ENCODE measurements around the gene SLC11A2. TPM values are rescaled to one million over a fixed set of nuclear protein-coding genes. Genes with fewer than 3 reads are reported as not detected.
A peak's percentile ranks its signal among the peaks of the same experiment; 100 is the strongest.

The SLC11A2 gene
- polyA plus RNA-seq (2012; ENCODE audit: insufficient read depth, insufficient read length): 24.6 TPM

- peak; percentile 93 for DNase-seq (ENCODE audit: low read depth, low spot score)
- peak within 1 kb of the TSS; percentile 82 for H3K4me3 ChIP-seq (ENCODE audit: low read length)
These were observed at the start of gene SLC11A2 for GRCh38 chr12:51025836-51026638. TSS of gene SLC11A2 (minus strand) at chr12:51026384. CDS start at chr12:51010728, 15,656 bp downstream.

DNA sequence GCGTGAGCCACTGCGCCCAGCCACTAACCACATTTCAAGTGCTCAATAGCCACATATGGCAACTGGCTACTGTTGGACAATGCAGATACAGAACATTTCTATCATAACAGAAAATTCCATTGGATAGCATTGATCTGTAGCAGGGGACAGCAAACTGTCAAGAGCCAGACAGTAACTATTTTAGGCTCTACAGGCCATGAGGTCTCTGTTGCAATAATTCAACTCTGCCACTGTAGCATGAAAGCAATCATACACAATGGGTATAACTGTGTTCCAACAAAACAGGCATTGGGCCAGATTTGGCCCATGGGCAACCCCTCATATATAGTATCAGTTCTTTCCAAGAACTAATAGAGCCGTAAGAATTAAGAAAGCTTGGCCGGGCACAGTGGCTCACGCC lies 49.2 kb upstream of the SLC11A2 start:
- no peak overlapping the region for H3K4me3 ChIP-seq (ENCODE audit: low read length)
- DNase-seq (ENCODE audit: low read depth, low spot score): no peak

DNA sequence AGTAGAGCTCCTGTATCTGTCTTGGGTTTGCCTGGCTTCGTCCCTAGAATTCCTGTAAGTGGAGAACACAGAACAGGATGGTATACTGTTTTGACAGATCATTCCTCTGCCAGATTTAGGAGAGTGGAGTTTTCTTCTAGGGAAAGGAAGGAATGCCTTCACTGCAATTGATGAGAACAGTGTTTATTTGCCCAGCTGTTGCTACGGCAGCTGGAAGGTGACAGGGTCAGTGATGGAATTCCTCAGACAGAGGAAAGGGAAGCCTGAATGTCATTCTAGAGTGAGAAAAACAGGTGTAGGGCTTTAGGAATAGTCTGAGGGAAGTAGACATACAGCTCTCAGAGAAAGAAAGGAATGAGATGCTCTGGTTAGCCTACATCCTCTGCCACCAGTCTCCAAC lies 45.5 kb upstream of the SLC11A2 start:
- DNase-seq (ENCODE audit: low read depth, low spot score): no peak
- H3K4me3 ChIP-seq (ENCODE audit: low read length): no peak overlapping the region

- H3K4me3 ChIP-seq (ENCODE audit: low read length): no peak overlapping the region
- peak; percentile 51 for DNase-seq (ENCODE audit: low read depth, low spot score)
These were observed 43.8 kb upstream of the SLC11A2 start for GRCh38 chr12:51070004-51070403.

DNA sequence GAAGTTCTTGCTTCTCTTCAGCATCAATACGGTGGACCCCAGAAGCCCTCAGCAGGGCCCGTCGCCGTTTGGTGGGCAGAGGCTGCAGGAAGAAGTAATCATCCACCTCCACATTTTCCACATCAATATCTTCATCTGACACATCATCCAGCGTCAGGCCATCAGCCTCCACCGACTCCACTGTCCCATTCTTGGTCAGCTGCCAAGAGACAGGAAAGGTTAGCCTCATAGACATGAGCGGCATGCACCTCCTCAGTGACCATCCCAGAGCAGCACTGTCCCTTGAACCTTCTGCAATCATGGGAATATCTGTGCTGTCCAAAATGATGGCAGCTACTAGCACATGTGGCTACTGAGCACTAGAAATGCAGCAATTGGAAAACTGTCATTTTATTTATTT lies 41.6 kb upstream of the SLC11A2 start:
- no peak for DNase-seq (ENCODE audit: low read depth, low spot score)
- no peak overlapping the region for H3K4me3 ChIP-seq (ENCODE audit: low read length)

GRCh38 chr12:51067229-51067628 lies 41.0 kb upstream of the SLC11A2 start:
- H3K4me3 ChIP-seq (ENCODE audit: low read length): no peak overlapping the region
- DNase-seq (ENCODE audit: low read depth, low spot score): no peak

DNA sequence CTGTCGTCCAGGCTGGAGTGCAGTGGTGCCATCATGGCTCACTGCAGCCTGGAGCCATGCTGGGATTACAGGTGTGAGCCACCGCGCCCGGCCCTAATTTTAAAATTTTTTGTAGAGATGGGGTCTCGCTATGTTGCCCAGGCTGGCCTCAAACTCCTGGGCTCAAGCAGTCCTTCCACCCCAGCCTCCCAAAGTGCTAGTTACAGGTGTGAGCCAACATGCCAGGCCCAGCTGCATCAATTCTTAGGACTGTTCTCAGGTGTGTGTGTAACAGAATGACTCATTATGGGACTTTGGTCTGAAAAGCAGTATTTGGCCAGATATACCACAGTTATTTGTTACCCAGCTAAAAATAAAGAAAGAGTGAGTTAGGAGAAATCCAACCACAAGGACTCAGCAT lies 39.3 kb upstream of the SLC11A2 start:
- DNase-seq (ENCODE audit: low read depth, low spot score): no peak
- H3K4me3 ChIP-seq (ENCODE audit: low read length): no peak overlapping the region

DNA sequence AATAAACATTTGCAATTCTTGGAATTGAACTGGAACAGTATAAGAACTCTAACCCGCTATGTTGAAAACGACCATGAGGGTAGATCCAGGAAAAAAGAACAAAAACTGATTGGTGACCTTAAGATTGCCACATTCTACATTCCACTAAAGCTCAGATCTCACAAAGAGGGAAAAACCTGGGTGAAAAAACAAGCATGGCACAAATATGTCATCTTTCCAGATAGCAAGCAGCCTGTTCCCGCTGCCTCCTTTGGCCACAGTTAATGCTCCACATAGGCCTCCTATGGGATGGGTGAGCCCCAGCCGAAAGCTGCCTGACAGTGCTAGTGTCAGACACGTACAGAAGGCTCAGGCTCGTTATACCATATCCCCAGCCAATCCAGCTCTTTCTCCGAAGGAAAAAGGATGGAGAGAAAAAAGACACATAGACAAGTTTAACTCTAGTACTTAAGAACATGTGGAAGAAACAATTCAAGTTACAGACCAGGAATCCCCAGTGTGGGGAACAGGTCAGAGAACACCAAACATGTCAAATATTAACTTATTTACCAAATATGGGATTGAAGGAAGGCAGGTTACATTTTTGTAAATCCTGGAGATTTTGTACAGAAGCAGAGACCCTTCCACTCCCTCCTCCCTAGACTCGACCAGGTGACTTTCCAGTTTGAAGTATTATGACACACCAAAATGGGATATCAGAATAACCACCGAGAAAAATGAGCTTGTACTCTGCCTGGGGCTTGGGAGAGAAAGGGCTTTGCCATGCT lies 36.6 kb upstream of the SLC11A2 start:
- DNase-seq (ENCODE audit: low read depth, low spot score): no peak
- H3K4me3 ChIP-seq (ENCODE audit: low read length): no peak overlapping the region

GRCh38 chr12:51059086-51059485 lies 32.9 kb upstream of the SLC11A2 start:
- H3K4me3 ChIP-seq (ENCODE audit: low read length): no peak overlapping the region
- no peak for DNase-seq (ENCODE audit: low read depth, low spot score)

GRCh38 chr12:51056242-51056641 lies 30.1 kb upstream of the SLC11A2 start:
- DNase-seq (ENCODE audit: low read depth, low spot score): no peak
- no peak overlapping the region for H3K4me3 ChIP-seq (ENCODE audit: low read length)

GRCh38 chr12:51055060-51055459 lies 28.9 kb upstream of the SLC11A2 start:
- no peak for DNase-seq (ENCODE audit: low read depth, low spot score)
- H3K4me3 ChIP-seq (ENCODE audit: low read length): no peak overlapping the region

- no peak overlapping the region for H3K4me3 ChIP-seq (ENCODE audit: low read length)
- no peak for DNase-seq (ENCODE audit: low read depth, low spot score)
These were observed 25.6 kb upstream of the SLC11A2 start for GRCh38 chr12:51051787-51052186.

DNA sequence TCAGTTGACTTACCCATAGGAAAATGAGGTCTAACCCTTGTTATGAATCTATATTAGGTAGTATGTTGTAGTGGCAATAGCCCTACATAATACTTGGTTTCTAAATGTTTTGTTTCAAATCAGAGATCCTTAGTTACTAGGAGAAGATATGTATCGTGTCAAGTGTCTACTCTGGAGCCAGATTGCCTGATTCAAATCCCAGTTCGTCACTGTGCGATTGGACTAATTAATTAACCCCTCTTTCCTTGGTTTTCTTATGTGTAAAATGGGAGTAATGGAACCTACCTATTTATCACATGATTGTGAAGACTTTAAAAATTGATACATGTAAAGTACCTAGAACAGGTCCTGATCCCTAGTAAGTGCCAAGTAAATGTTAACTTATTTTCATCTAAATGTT lies 23.3 kb upstream of the SLC11A2 start:
- no peak for DNase-seq (ENCODE audit: low read depth, low spot score)
- H3K4me3 ChIP-seq (ENCODE audit: low read length): peak overlapping the region; percentile 90

GRCh38 chr12:51048661-51049251 lies 22.6 kb upstream of the SLC11A2 start:
- H3K4me3 ChIP-seq (ENCODE audit: low read length): peak overlapping the region; percentile 90
- DNase-seq (ENCODE audit: low read depth, low spot score): peak; percentile 41

- peak within 1 kb of the TSS; percentile 90 for H3K4me3 ChIP-seq (ENCODE audit: low read length)
These were observed 21.7 kb upstream of the SLC11A2 start, which contains the start of gene LETMD1 for GRCh38 chr12:51047655-51048540. TSS of gene LETMD1 (plus strand) at chr12:51048327. CDS start at chr12:51048357, 30 bp downstream.

DNA sequence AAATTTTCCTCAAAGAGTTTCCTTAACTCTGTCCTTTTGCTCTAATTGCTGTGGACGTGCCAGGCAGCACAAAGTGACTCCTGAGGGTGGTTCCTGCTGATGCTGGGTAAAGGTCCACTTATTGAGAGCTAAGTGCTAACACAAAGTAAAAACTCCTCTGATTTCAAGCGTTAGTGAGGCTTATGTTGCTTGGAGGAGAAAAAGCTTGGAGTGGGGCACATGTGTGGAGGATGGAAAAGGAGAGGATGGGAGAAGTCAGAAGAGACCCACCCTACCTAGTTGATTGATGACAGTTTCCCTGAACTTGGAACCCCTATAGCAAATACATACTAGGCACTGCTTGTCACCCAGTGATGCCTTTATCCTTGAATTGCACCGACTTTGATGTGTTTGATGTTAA lies 10.1 kb upstream of the SLC11A2 start:
- no peak for DNase-seq (ENCODE audit: low read depth, low spot score)
- H3K4me3 ChIP-seq (ENCODE audit: low read length): no peak overlapping the region

More at GRCh38 chr12:51047655-51048540, 21.7 kb upstream of the SLC11A2 start, which contains the start of gene LETMD1:
- peak; percentile 99 for DNase-seq (ENCODE audit: low read depth, low spot score)

GRCh38 chr12:51033457-51034089 lies 7.4 kb upstream of the SLC11A2 start:
- DNase-seq (ENCODE audit: low read depth, low spot score): no peak

GRCh38 chr12:51033048-51033447 lies 6.9 kb upstream of the SLC11A2 start:
- H3K4me3 ChIP-seq (ENCODE audit: low read length): no peak overlapping the region
- no peak for DNase-seq (ENCODE audit: low read depth, low spot score)

More at GRCh38 chr12:51033457-51034089, 7.4 kb upstream of the SLC11A2 start:
- H3K4me3 ChIP-seq (ENCODE audit: low read length): no peak overlapping the region
